ENCODE results near the gene CHRNG.
"Not testable (repeated sequence)": the region's sequence is repeated elsewhere in the genome, so short reads cannot be mapped to it uniquely, and the experiment has no call there.

The CHRNG gene

GRCh38 chr2:232529806-232530547 lies 9.5 kb upstream of the CHRNG start:
- H3K36me3 ChIP-seq (ENCODE audit: control insufficient read depth, insufficient read depth, low read length) = no peaks in the 10 kb centered on the region
- H3K27ac ChIP-seq (ENCODE audit: low read depth, low read length) = no peak overlapping the region
- no peaks in the 10 kb centered on the region for H3K9me3 ChIP-seq (ENCODE audit: control insufficient read depth, insufficient read depth, low read depth, low read length)
- peaks cover 14% of the 10 kb centered on the region for H3K27me3 ChIP-seq (ENCODE audit: control insufficient read depth, insufficient read depth, low read length)
- no peak overlapping the region for H3K9ac ChIP-seq (ENCODE audit: low read length)
- no peak overlapping the region for H3K4me3 ChIP-seq (ENCODE audit: low read depth, low read length)
- H3K4me1 ChIP-seq (ENCODE audit: control insufficient read depth, insufficient read depth, low read length) = 0 out of 2 replicates have a peak, but pooled peaks cover 2% of the 10 kb centered on the region

GRCh38 chr2:232530626-232531260 lies 8.7 kb upstream of the CHRNG start:
- Histone ChIP-seq H3K4me3 (ENCODE audit: low read depth, low read length) (no peak overlapping the region), H3K4me1 (ENCODE audit: control insufficient read depth, insufficient read depth, low read length) (0 out of 2 replicates have a peak, but pooled peaks cover 2% of the 10 kb centered on the region), H3K9me3 (ENCODE audit: control insufficient read depth, insufficient read depth, low read depth, low read length) (no peaks in the 10 kb centered on the region), H3K27ac (ENCODE audit: low read depth, low read length) (no peak overlapping the region), H3K36me3 (ENCODE audit: control insufficient read depth, insufficient read depth, low read length) (no peaks in the 10 kb centered on the region), H3K27me3 (ENCODE audit: control insufficient read depth, insufficient read depth, low read length) (peaks cover 14% of the 10 kb centered on the region), H3K9ac (ENCODE audit: low read length) (no peak overlapping the region)

- H3K9me3 ChIP-seq (ENCODE audit: control insufficient read depth, insufficient read depth, low read depth, low read length) = peaks cover 8% of the 10 kb centered on the region
- no peak overlapping the region for H3K9ac ChIP-seq (ENCODE audit: low read length)
- 0 out of 2 replicates have a peak, but pooled peaks cover 2% of the 10 kb centered on the region for H3K4me1 ChIP-seq (ENCODE audit: control insufficient read depth, insufficient read depth, low read length)
- H3K27me3 ChIP-seq (ENCODE audit: control insufficient read depth, insufficient read depth, low read length) = peaks cover 14% of the 10 kb centered on the region
- no peaks in the 10 kb centered on the region for H3K36me3 ChIP-seq (ENCODE audit: control insufficient read depth, insufficient read depth, low read length)
- H3K4me3 ChIP-seq (ENCODE audit: low read depth, low read length) = no peak overlapping the region
- no peak overlapping the region for H3K27ac ChIP-seq (ENCODE audit: low read depth, low read length)
Observed at GRCh38 chr2:232532419-232532818, 7.1 kb upstream of the CHRNG start.

- H3K4me3 ChIP-seq (ENCODE audit: low read depth, low read length); H3K9ac ChIP-seq (ENCODE audit: low read length); H3K4me1 ChIP-seq (ENCODE audit: control insufficient read depth, insufficient read depth, low read length); H3K36me3 ChIP-seq (ENCODE audit: control insufficient read depth, insufficient read depth, low read length); H3K9me3 ChIP-seq (ENCODE audit: control insufficient read depth, insufficient read depth, low read depth, low read length); H3K27ac ChIP-seq (ENCODE audit: low read depth, low read length): not testable (repeated sequence)
- H3K27me3 ChIP-seq (ENCODE audit: control insufficient read depth, insufficient read depth, low read length) = peaks cover 13% of the 10 kb centered on the region
Observed at GRCh38 chr2:232532821-232533220, 6.7 kb upstream of the CHRNG start.

- H3K4me3 ChIP-seq (ENCODE audit: low read depth, low read length) = no peak overlapping the region
- H3K9me3 ChIP-seq (ENCODE audit: control insufficient read depth, insufficient read depth, low read depth, low read length) = peaks cover 8% of the 10 kb centered on the region
- no peak overlapping the region for H3K9ac ChIP-seq (ENCODE audit: low read length)
- H3K27ac ChIP-seq (ENCODE audit: low read depth, low read length) = no peak overlapping the region
- peaks cover under 1% of the 10 kb centered on the region; the same call in 1 of the 2 replicates for H3K27me3 ChIP-seq (ENCODE audit: control insufficient read depth, insufficient read depth, low read length)
- no peaks in the 10 kb centered on the region for H3K36me3 ChIP-seq (ENCODE audit: control insufficient read depth, insufficient read depth, low read length)
- peaks cover 13% of the 10 kb centered on the region for H3K4me1 ChIP-seq (ENCODE audit: control insufficient read depth, insufficient read depth, low read length)
Observed at GRCh38 chr2:232533944-232534710, 5.4 kb upstream of the CHRNG start.

- Histone ChIP-seq H3K4me3 (ENCODE audit: low read depth, low read length) (no peak overlapping the region), H3K36me3 (ENCODE audit: control insufficient read depth, insufficient read depth, low read length) (no peaks in the 10 kb centered on the region), H3K27ac (ENCODE audit: low read depth, low read length) (no peak overlapping the region), H3K27me3 (ENCODE audit: control insufficient read depth, insufficient read depth, low read length) (no peaks in the 10 kb centered on the region), H3K9ac (ENCODE audit: low read length) (no peak overlapping the region), H3K9me3 (ENCODE audit: control insufficient read depth, insufficient read depth, low read depth, low read length) (peaks cover 8% of the 10 kb centered on the region), H3K4me1 (ENCODE audit: control insufficient read depth, insufficient read depth, low read length) (peaks cover 22% of the 10 kb centered on the region)
Observed at GRCh38 chr2:232534940-232535651, 4.4 kb upstream of the CHRNG start.

GRCh38 chr2:232535761-232536530 lies 3.5 kb upstream of the CHRNG start:
- Histone ChIP-seq H3K9ac (ENCODE audit: low read length) (no peak overlapping the region), H3K27me3 (ENCODE audit: control insufficient read depth, insufficient read depth, low read length) (no peaks in the 10 kb centered on the region), H3K36me3 (ENCODE audit: control insufficient read depth, insufficient read depth, low read length) (no peaks in the 10 kb centered on the region), H3K27ac (ENCODE audit: low read depth, low read length) (no peak overlapping the region), H3K4me3 (ENCODE audit: low read depth, low read length) (no peak overlapping the region), H3K9me3 (ENCODE audit: control insufficient read depth, insufficient read depth, low read depth, low read length) (peaks cover 8% of the 10 kb centered on the region), H3K4me1 (ENCODE audit: control insufficient read depth, insufficient read depth, low read length) (peaks cover 26% of the 10 kb centered on the region)

GRCh38 chr2:232537079-232537478 lies 2.4 kb upstream of the CHRNG start:
- no peak overlapping the region for H3K4me3 ChIP-seq (ENCODE audit: low read depth, low read length)
- no peaks in the 10 kb centered on the region for H3K36me3 ChIP-seq (ENCODE audit: control insufficient read depth, insufficient read depth, low read length)
- no peak overlapping the region for H3K9ac ChIP-seq (ENCODE audit: low read length)
- H3K27me3 ChIP-seq (ENCODE audit: control insufficient read depth, insufficient read depth, low read length) = no peaks in the 10 kb centered on the region
- H3K9me3 ChIP-seq (ENCODE audit: control insufficient read depth, insufficient read depth, low read depth, low read length) = peaks cover 8% of the 10 kb centered on the region
- no peak overlapping the region for H3K27ac ChIP-seq (ENCODE audit: low read depth, low read length)
- H3K4me1 ChIP-seq (ENCODE audit: control insufficient read depth, insufficient read depth, low read length) = peaks cover 26% of the 10 kb centered on the region

GRCh38 chr2:232537499-232537898 lies 2.0 kb upstream of the CHRNG start:
- H3K9ac ChIP-seq (ENCODE audit: low read length) = no peak overlapping the region
- H3K4me3 ChIP-seq (ENCODE audit: low read depth, low read length) = no peak overlapping the region
- no peak overlapping the region for H3K27ac ChIP-seq (ENCODE audit: low read depth, low read length)
- H3K27me3 ChIP-seq (ENCODE audit: control insufficient read depth, insufficient read depth, low read length) = no peaks in the 10 kb centered on the region
- H3K9me3 ChIP-seq (ENCODE audit: control insufficient read depth, insufficient read depth, low read depth, low read length) = peaks cover 8% of the 10 kb centered on the region
- peaks cover 26% of the 10 kb centered on the region for H3K4me1 ChIP-seq (ENCODE audit: control insufficient read depth, insufficient read depth, low read length)
- no peaks in the 10 kb centered on the region for H3K36me3 ChIP-seq (ENCODE audit: control insufficient read depth, insufficient read depth, low read length)

GRCh38 chr2:232538671-232539070 lies 821 bp upstream of the CHRNG start:
- Histone ChIP-seq H3K27me3 (ENCODE audit: control insufficient read depth, insufficient read depth, low read length) (no peaks in the 10 kb centered on the region), H3K9me3 (ENCODE audit: control insufficient read depth, insufficient read depth, low read depth, low read length) (peaks cover 8% of the 10 kb centered on the region)

More at GRCh38 chr2:232538671-232539070, 821 bp upstream of the CHRNG start:
- Histone ChIP-seq H3K36me3 (ENCODE audit: control insufficient read depth, insufficient read depth, low read length) (no peaks in the 10 kb centered on the region), H3K27ac (ENCODE audit: low read depth, low read length) (no peak overlapping the region), H3K4me3 (ENCODE audit: low read depth, low read length) (no peak overlapping the region), H3K4me1 (ENCODE audit: control insufficient read depth, insufficient read depth, low read length) (peaks cover 26% of the 10 kb centered on the region), H3K9ac (ENCODE audit: low read length) (no peak overlapping the region)
